CD4-positive, alpha-beta T cell treated with Interleukin-1 beta for 1 hour (primary cell): ENCODE data around the gene SIGLEC11.
"Not testable (repeated sequence)": the region's sequence is repeated elsewhere in the genome, so short reads cannot be mapped to it uniquely, and the experiment has no call there.

Experiments used
- DNase-seq, 2 donors: peaks; one replicate each; pipeline ENCODE4 v3.0.0-alpha.2; 2020 to 2022

The SIGLEC11 gene

DNA sequence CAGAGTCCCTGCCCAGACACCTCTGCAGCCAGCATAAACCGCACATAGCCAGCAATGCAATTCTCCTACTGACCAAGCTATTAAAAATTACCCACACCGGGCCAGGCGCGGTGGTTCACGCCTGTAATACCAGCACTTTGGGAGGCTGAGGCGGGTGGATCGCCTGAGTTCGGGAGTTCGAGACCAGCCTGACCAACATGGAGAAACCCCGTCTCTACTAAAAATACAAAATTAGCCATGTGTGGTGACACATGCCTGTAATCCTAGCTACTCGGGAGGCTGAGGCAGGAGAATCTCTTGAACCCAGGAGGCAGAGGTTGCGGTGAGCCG, 36.1 kb downstream of the SIGLEC11 start:
- not testable (repeated sequence) for DNase-seq

DNA sequence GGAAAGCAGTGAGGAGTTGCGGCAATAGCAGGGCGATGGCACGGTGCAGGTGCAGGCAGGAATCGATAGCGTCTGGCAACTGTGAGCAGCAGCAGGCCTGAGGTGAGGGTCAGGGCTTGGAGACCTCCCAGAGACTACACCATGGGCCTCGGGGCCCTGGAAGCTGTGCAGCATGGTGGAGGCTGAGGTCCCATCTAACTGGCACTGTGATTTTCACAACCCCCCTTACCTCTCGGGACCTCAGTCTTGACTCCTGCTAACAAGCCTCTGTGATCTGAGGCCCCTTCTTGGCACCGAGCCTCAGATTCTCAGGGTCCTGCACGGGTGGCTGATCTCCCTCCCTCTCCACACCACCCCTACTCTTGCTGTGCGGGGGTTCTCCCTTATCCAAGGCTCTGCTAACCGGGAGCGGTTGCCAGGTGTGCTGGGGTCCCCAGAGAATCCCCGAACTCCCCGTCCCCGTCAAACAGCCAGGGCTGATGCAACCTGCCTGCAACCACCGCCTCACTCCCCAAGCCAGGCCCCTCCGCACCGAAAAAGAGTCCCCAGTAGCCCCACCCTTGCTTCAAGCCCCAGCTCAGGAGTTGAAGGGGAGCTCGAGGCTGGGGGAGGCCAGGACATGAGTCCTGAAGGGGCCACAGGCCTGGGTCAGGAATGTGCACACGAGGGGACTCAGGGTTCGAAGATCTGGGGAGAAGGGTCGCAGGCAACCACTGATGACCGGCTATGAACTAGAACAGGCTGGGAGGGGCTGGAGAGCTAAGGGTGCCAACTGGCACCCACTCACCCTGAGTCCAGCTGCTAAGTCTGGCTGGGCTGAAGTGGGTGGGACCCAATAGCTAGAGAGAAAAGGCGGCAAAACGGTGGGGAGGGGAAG, 36.7 kb downstream of the SIGLEC11 start:
- DNase-seq = no peak

DNA sequence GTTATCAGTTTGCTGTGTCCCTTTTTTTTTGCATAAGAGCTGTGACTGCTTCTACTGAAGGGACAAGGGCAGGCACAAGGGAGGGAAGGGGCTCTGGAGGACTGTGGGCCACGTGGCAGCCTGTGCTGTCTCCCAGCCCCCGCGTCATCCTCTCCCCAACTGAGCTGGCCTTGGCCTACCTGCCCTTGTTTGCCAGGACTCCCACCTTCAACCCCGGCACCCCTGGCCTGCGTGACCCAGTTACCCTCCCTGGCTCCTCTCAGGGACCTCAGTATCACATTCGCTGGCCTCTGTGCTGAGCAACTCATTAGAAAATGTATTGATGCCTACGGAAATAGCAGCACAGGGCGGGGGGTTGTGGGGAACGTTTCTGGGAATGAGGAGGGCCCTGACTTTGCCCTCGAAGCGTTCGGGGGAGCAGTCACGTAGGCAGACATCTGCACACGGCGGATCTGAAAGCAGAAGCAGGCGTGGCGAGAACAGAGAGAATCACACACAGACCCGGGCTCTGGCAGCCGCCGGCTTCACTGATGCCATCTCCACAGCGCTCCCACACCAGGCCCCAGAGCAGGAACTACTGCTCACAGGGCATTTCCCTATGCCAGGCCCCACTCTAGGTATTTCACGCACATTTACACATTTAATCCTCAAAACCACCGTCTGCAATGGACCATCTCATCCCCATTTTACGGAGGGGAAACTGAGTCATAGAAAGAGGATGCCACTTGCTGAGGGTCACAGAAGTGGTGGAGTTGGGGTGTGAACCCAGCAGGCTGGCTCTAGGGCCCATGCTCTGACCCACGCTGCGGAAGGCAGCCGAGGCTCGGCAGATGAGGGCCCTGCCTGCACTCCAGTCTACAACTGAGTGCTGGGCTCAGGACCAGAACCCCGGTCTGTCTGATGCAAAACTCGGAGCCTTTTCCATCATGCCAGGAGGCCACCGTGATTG, 37.6 kb downstream of the SIGLEC11 start:
- peak in 1 of 2 donors; percentile 18 for DNase-seq

DNA sequence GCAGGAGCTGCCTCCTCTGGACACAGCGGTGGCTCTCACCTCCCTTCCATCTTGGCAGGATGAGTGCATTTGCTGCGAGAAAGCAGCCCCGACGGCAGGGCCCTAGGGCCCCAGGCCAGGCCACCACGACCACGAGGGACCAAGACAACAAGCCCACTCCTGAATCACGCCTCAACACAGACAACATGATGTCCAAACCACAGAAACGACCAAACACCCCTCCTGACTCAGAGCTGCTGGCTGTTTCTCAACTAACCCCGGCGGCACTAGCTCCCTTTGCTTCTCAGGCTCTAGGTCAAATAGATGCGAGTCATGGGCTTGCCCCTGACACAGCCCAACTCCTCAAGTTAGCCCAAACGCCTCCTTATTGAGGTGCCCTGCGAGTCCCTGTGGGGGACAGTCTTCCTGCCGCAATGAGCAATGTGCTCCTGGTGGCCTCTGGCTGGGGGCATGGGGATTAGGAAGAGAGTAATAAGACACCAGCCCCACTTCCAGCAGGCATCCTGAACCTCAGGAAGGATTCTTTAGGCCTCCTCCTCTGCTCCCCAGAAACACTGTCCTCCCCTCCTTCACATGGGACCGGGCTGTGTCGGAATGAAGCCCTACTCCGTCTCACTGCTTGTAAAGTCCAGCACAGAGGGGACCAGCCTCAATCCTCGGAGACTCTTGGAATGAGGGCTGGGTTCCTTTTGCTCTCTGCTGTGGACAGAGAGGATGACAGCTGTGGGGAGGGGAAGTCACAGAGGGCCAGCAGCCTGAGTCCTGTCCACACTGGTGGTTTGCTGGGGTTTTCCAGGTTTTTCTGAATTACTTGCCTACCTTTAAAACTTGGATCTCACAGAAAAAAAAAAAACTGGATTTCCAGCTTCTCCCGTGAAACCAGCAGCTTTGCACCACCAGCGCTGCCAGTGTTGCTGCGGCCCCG, 38.8 kb downstream of the SIGLEC11 start:
- DNase-seq = no peak

DNA sequence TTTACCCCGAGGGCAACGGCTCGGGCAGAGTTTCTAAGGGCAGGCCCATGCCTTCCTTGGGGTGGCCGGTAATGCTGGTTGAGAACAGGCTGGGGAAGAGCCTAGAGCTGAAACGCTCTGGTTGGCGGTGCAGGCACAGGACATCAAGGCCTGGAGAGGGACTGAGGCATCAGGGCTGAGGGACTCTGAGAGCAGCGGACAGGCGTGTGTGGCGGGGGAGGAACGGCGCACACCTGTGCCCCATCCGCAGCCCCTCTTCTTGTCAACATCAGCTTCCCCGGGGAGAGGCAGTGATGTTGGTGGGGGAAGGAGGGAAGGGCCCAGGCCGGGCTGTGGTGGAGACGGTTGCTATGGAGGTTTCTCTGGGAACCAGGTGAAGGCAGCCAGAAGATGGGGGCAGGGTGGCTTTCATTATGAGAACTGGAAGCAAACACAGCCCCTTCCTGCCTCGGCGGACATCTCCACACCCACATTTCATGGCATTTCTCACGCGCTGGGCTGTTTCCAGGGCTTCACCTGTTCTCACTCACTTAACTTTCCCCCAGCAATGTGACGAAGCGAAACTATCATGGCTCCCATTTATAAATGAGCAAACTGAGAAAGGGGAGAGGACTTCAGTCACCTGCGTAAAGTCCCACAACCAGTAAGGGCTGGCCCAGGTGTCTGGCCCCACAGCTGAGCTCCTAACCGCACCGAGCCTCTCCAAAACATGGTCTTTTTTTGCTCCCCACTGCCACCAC, 40.2 kb downstream of the SIGLEC11 start:
- no peak for DNase-seq

DNA sequence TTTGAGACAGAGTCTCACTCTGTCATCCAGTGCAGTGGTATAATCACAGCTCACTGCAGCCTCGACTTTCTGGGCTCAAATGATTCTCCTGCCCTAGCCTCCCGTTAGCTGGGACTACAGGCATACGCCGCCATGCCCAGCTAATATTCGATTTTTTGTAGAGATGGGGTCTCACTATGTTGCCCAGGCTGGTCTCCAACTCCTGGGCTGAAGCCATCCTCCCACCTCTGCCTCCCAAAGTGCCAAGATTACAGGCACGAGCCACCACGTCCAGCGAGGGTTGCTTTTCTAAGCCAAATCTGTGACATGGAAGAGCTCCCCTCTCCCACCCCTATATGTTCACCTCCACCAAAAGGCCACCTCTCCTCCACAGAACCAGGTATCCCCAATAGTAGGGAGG, 42.9 kb downstream of the SIGLEC11 start:
- no peak for DNase-seq

DNA sequence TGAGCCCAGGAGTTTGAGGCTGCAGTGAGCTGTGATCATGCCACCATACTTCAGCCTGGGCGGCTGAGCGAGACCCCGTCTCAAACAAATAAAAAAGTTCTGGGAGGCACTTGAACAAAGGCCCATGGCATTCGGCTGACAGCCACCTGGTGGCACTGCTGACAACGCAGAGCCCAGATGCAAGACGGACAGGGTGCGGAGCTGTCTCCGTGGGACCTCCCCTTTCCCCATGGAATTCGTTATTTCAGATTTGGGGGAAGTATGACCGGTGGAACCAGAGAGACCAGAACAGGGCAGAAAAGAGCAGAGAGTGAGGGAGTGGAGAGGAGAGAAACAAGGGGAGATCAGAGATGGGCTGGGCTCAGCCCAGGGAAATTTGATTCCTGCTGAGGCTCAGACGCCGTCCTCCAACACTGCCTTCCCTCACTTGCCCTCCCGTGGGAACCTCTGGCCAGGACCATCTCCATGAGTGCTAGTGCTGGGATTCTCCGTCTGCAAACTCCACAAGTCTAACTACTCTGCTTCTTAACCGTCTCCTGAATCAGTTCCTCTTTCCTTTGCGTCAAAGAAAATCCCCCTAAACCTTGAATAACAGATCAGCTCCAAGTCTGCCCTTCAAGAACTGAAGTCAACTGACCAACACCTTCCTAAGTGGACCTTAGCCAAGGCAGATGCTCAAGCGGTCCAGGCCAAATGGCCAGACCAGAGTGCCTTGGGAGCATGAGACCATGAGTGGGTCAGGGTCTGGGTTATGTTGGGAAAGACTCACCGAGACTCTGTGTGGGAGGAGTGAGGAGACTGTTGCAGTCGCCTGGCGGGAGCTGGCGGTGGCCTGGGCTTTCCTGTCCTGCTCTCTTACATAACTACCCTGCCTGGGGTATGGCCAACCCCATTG, 43.9 kb downstream of the SIGLEC11 start:
- DNase-seq = peak in 1 of 2 donors; percentile 16

DNA sequence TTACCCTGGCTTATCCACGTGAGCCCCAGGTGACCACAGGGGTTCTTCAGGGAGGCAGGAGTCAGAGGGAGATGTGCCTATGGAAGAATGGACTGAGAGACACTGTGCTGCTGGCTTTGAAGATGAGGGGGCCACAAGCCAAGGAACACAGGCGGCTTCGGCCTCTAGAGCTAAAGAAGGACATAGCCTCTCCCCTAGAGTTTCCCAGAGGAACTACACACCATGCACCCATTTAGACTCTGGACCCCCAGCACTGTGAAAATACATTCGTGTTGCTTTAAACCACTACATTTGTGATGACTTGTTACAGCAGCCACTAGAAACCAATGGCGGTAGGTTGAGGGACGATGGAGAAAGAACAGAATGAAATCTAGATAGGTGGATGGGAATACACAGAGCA, 45.7 kb downstream of the SIGLEC11 start:
- DNase-seq = no peak

DNA sequence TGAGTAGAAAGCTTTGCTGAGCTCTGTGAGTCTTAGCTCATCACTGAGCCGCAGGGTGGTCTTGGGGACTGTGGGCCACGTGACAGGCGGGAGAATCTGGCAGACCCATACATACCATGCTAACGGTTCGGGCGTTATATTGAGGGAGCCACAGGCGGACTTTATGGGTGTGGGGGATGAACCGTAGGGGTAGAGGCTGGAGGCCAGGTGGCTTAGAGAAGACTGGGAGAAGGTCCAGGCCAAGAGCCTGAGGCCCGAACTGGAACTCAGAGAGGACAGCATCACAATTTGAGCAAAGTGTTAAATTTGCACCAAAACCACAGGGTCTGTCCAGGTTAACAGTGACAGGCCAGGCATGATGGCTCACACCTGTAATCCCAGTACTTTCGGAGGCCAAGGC, 47.3 kb downstream of the SIGLEC11 start:
- no peak for DNase-seq

DNA sequence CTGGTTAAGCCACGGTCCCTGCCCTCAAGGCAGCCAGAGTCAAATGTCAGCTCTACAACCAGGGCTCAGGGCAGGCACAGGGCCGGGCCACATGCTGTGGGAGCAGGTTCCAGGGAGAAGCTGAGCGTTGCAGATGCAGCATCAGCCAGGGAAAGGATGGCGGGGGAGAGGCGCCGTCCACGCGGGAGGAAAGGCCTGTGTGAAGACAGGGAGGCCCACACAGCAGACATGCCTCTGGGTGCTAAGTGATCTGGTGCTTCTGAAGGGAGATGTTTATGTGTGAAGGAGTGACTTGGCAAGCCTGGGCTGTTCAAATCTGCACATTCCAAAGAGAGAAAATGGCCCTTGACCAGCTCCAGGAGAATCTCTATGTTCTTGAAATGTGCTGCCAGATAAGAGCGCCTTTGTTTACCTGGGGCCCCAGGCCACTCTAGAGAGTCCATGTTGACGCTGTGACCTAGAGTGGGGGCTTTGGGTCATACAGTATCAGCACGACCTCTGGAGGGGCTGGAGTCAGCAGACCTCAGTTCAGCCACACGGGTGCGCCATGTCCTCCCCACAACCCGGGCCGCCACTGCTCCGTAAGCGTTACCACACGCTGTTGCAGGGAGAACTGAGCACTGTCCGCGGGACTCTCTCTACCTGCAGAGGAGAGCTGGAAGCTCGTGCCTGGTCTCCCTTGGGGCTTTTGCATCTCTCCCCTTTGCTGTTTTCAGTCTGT, 47.8 kb downstream of the SIGLEC11 start:
- DNase-seq = no peak

DNA sequence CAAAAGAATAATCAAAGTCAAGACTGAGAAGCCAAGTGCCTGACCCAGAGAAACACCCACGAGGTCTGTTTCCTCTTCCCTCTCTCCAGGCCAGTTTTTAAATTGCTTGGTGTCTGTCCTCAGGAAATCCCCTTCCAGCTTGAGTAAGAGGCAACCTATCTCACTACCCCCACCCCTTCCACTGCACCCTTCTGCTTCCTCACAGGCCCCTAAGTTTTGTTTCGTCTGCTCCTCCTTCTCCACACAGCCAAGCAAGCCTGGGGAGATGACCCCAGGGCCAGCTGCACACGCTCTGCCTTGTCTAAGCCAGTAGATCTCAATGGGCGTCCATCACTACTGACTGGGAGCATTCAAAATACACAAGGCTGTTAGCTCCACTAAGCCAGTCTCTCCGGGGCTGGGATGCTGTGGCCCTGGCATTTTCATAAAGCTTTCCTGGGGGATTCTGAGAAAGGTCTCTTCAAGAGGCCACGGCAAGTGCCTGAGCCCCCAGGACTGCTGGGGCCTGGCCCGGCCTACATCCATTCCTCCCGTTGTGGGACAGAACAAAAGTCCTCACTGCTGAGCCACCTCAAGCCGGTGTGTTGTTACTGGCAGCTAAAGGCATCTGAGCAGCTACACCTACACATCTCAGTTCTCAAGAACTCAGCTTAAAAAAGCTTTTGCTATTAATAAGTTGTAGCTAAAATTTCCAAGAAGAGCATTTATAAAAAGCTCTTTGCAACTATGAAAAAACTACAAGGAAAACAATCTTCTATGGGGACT, 49.4 kb downstream of the SIGLEC11 start:
- peak; percentile 41 to 58 for DNase-seq

DNA sequence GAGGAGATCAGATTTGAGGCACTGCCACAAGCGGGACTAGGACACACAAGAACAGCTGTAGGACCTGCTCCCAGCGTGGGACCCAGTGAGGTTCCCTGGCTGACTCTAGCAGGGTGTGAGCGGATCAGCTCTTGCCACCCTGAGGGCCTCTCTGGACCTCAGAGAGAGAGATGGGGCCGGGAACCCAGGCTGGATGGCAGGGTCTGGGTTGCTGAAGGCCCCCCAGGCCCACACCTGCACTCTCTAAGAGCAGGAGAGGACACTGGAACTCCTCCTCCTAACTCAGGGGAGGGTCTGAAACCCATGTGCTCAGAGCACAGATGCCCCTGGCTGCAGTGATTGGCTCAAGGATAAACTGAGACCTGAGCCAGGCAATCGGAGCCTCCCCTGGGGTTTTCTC, 50.8 kb downstream of the SIGLEC11 start:
- DNase-seq = no peak

DNA sequence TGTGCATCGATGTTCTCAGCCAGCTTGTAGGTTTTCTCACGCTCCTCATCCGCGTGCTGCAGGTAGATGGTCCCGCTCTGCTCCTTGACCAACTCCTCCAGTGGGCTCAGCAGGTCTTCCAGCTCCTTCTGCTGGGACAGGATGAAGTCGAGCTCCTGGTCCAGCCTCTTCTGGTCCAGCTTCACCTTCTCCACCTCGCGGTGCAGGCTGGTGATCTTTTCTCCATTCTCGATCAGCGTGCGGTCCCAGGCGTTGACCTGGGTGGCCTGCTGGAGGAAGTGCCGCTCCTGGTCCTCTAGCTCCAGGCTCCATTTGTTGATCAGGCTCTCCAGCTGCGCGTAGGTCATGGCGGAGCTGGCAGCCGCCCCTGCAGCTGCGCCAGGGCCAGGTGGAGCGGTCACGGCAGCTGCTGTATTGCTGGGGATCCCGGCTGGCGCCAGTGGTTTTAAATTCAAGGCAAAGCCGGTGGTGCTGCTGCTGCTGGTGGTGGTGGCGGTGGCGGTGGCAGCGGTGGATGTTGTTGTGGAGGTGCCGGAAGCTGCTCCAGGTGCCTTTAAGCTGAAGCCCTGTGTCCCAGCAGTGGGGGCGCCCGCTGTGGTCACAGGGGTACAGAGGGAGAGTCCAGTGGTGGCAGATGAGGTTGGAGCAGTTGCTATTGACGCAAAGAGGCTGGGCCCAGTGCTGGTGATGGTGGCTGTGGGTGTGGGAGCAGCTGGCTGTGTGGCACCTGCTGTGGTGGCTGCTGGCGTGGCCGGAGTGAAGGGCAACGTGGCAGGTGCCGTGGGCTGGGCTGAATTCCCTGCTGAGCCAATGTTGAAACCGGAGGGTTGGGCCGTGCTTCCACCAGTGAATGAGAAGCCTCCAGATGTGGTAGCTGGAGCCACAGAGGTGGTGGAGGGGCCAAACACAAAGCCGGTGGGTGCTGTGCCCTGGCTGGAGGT, 52.2 kb downstream of the SIGLEC11 start:
- no peak for DNase-seq

DNA sequence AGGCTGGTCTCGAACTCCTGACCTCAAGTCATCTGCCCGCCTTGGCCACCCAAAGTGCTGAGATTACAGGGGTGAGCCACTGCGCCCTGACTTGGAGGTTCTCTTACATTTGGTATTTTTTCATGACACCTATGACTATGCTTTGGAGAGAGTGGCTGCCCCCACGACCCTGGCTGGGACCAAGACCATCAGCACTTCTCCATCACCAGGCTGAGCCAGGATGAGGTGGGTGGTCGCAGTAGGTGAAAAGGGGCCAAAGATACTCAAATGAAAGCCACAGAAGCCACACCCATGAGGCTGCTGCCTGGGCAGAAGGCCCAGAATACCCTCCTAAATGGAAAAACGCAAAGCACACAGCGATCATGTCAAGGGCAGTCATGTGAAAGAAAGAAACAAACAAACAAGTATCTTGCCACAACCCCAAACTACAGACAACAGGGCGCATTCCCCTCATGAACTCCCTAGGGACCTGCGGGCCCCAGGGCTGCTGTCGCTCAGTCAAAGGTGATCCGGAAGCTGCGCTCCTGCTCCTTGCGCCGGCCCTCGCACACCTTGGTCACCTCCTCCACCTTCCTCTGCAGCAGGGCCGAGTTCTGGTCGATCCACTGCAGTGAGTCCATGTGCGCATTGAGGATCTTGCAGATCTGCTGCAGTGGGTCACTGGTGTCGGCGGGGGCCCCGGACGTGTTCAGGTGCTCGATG, 53.1 kb downstream of the SIGLEC11 start:
- peak in 1 of 2 donors; percentile 33 for DNase-seq

DNA sequence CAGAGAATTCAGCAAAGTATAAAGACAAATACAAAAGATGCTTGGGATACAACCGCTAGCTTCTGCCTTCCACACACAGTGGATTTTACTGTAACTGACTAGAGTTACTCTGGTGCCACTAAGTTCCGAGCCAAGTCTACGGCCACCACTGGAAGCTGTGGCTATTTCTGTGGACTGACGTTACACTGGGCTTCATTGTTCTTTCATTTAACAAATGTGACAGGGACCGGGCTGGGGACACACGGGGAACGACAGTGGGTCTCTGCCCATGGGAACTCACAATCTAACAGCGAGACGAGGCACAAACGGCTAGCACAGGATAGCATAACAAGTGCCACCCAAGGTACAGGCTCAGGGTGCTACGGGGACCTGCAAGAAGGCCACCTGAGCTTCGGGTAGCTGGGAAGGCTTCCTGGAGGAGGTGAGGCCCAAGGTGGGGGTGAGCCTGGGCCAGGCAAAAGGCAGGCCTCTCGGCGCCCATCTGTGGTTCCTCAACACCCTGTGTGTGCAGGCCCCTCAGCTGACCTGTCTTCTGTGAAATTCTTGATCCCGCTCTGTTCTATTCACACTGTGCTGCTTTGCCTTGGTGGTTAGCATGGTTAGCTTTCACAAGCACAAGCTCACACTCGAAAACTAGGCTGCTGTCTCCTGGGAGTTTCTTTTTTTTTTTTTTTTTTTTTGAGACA, 54.0 kb downstream of the SIGLEC11 start:
- no peak for DNase-seq

DNA sequence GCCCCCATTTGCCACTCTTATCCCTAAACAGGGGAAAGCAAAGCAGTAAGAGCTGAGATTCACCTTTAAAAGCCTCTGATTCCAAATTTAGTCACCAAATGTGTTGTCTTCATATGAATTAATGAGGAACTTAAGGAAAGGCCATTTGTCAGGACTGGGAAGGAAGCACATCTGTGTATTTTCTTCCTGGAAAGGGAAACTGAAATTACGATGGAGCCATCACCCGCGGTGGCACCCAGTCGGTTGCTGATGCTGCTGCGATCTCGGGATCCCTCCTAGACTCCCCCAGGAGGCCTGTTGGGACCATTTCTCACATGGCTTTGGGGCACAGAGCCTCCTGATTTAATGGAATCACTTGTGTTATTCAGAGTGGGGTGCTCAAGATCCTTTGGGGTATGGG, 56.8 kb downstream of the SIGLEC11 start:
- no peak for DNase-seq
